Esophagus muscularis mucosa (tissue), 4 donors: Measurements from ENCODE around the gene EPC1. TPM values are rescaled to one million over a fixed set of nuclear protein-coding genes. Genes with fewer than 3 reads are reported as not detected.

Experiments used
- DNase-seq: peaks from one replicate; pipeline ENCODE4 v3.0.0-alpha.2; 2017; ENCODE audit errors: extremely low spot score
- H3K27ac ChIP-seq, 4 donors: fragments of 200-600 bp; sonication (generic); replicated peaks in 1 of 4; 1 replicate in 3 of 4; 2 replicates in 1 of 4; pipeline ENCODE4 v1.5.1; 2016 to 2019; ENCODE audit warnings: mild to moderate bottlenecking in 1 of 4
- H3K27me3 ChIP-seq, 4 donors: fragments of 200-600 bp; sonication (generic); one replicate each; pipeline versions ENCODE4 v1.5.1 to v1.6.0; 2016 to 2019
- H3K36me3 ChIP-seq, 4 donors: fragments of 200-600 bp; sonication (generic); one replicate each; pipeline ENCODE4 v1.5.1; 2016 to 2019
- H3K4me1 ChIP-seq, 4 donors: fragments of 200-600 bp; sonication (generic); one replicate each; pipeline ENCODE4 v1.5.1; 2016 to 2019
- H3K4me3 ChIP-seq, 4 donors: fragments of 200-600 bp; sonication (generic); 1 replicate in 2 of 4; 2 replicates in 2 of 4; pipeline ENCODE4 v1.5.1; 2016 to 2019; ENCODE audit warnings: mild to moderate bottlenecking in 4 of 4, moderate library complexity in 1 of 4
- H3K9me3 ChIP-seq, 4 donors: fragments of 200-600 bp; sonication (generic); 1 replicate in 3 of 4; 2 replicates in 1 of 4; pipeline ENCODE4 v1.5.1; 2016 to 2019
- EP300 ChIP-seq: sonication (generic); formaldehyde crosslinking; IDR thresholded peaks from one replicate; pipeline ENCODE4 v1.6.1; 2017; ENCODE audit warnings: antibody characterized with exemption
- POLR2A ChIP-seq: fragments of 450-650 bp; IDR thresholded peaks from one replicate; pipeline ENCODE4 v1.6.1; 2017; ENCODE audit warnings: antibody characterized with exemption, moderate library complexity, mild to moderate bottlenecking, low read depth
- POLR2AphosphoS5 ChIP-seq, 2 donors: sonication (generic); formaldehyde crosslinking; IDR thresholded peaks; one replicate each; pipeline ENCODE4 v1.6.1; 2017; ENCODE audit warnings: antibody characterized with exemption in 2 of 2
- WGBS: methylation state at CpG from one replicate; pipeline ENCODE4 v1.1.5; 2018; 5-methylcytosine and 5-hydroxymethylcytosine counted together
- intact Hi-C: fragments of 100-400 bp; cut with DNase I; formaldehyde crosslinking; loops from one replicate; pipeline ENCODE4 v1.15.1; 2023
- total RNA-seq, 4 donors: library from RNA; depleted of rRNA; stranded (reverse); fragments of >200 nt; gene quantifications; one replicate each; pipeline versions ENCODE4 v1.1.0 to v1.2.1, GENCODE V29; 2016
- TF ChIP-seq, protein P1 (sequence below), 3 experiments: fragments of 200-600 bp in 2 of 3; fragments of 450-650 bp in 1 of 3; sonication (generic) in 2 of 3; IDR thresholded peaks; one replicate each; pipeline ENCODE4 v1.5.1; 2017 to 2019; ENCODE audit warnings: antibody characterized with exemption in 3 of 3, mild to moderate bottlenecking in 2 of 3, moderate library complexity in 1 of 3

EPC1 gene
- total RNA-seq, 4 donors from 2014 or later, result 23.5 to 40.4 (median 35.2) TPM

DNA sequence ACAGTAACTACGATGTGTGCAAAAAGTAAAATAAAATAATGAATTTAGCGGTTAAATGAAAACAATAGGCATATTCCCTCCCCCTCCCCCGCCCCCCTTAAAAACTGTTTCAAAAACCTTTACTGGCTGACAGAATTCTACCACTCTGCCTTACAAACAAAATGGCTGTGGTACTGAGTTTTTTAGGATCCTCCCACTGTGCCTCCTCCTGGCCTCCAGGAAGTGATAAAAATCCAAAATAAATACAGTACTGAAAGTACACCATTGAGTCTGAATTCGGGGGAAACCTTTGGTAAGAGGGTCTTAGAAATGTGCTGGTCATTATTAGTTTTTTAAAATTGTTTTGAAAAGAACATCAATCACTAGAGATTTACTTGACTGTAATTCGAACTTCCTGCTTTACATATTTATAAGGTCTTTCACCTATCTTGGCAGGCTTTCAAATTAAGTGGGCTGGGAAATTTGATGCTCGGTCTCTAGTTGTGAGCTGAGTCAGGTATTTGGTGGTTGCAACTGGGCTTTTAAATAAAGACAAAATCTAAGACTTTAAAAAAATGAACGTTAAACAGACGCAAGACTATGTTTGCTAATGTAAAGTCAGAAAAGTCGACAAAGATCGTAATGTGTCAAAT, 32.5 kb upstream of the EPC1 start:
- H3K27me3 ChIP-seq, result no peaks in the 10 kb centered on the region
- no peaks in the 10 kb centered on the region for H3K36me3 ChIP-seq
- TF ChIP-seq EP300 (no peak), POLR2A (no peak), POLR2AphosphoS5 (IDR thresholded peaks at IDR 0.05) (no peak)
- TF ChIP-seq, protein P1, sequence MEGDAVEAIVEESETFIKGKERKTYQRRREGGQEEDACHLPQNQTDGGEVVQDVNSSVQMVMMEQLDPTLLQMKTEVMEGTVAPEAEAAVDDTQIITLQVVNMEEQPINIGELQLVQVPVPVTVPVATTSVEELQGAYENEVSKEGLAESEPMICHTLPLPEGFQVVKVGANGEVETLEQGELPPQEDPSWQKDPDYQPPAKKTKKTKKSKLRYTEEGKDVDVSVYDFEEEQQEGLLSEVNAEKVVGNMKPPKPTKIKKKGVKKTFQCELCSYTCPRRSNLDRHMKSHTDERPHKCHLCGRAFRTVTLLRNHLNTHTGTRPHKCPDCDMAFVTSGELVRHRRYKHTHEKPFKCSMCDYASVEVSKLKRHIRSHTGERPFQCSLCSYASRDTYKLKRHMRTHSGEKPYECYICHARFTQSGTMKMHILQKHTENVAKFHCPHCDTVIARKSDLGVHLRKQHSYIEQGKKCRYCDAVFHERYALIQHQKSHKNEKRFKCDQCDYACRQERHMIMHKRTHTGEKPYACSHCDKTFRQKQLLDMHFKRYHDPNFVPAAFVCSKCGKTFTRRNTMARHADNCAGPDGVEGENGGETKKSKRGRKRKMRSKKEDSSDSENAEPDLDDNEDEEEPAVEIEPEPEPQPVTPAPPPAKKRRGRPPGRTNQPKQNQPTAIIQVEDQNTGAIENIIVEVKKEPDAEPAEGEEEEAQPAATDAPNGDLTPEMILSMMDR (IDR thresholded peaks at IDR 0.05), result no peak
- H3K9me3 ChIP-seq, result no peaks in the 10 kb centered on the region
- 23% methylated on average over 10 of the region's 10 CpGs for WGBS
- DNase-seq, result no peak
- H3K4me1 ChIP-seq, result peaks cover 3 to 34% (median 28%) of the 10 kb centered on the region in 4 donors
- H3K27ac ChIP-seq, result peak overlapping the region; percentile 83 to 86 (median 86)
- H3K4me3 ChIP-seq, result peak overlapping the region; percentile 64 to 72 (median 70)
- intact Hi-C loops, result no loop called here

DNA sequence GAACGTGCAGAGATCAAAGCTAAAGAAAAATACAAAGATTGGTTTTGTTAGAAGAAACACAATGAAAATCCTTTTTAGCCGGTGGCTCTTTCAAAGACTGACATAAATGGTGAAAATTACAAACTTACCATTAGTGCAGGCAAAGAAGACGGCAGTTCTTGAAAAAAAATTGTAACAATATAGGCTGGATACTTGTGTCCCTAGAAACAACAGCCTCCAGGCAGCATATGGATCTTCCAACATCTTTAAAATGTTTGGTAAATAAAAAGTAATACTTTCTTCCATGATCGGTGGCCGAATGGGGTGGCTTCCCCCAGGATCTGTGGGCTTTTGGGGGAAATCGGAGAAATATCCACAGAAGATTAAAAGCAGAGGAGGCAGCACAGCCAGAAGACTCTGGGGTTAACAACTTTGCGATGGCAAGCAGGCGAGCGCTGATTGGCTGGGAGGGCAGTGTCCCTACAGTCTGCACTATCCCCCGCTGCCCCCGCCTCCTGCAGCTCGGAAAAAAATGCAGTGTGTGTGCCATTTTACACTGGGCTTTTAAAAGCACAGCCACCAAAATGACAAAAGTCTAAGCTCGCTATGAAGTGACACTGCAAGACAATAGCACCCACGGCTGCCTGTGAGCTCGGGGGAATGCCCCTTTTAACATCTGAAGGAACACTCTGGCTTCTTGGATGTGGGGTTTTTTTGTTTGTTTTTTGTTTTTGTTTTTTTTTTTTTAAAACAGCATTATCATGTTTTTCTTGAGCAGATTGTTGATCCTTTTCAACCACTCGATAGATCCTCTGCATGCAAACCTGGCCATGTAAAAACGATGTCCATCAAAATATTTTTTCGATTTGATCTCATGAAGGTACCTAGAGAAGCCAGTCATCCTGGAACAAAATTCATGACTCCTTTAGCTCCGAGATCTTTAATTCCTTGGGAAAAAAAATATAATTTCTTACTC, 31.7 kb upstream of the EPC1 start:
- DNase-seq, result peak; percentile 98
- TF ChIP-seq, protein P1 (IDR thresholded peaks at IDR 0.05), result peak in 1 of 3 experiments; percentile 13
- TF ChIP-seq EP300 (no peak), POLR2AphosphoS5 (IDR thresholded peaks at IDR 0.05) (peak; percentile 84 to 88)
- Histone ChIP-seq H3K27me3 (no peaks in the 10 kb centered on the region), H3K9me3 (no peaks in the 10 kb centered on the region), H3K4me3 (peak overlapping the region; percentile 64 to 72 (median 70)), H3K27ac (peak overlapping the region; percentile 83 to 86 (median 86)), H3K36me3 (no peaks in the 10 kb centered on the region), H3K4me1 (peaks cover 3 to 37% (median 32%) of the 10 kb centered on the region in 4 donors)
- intact Hi-C loops, result no loop called here
- WGBS, result 1% methylated on average over 19 of the region's 19 CpGs

DNA sequence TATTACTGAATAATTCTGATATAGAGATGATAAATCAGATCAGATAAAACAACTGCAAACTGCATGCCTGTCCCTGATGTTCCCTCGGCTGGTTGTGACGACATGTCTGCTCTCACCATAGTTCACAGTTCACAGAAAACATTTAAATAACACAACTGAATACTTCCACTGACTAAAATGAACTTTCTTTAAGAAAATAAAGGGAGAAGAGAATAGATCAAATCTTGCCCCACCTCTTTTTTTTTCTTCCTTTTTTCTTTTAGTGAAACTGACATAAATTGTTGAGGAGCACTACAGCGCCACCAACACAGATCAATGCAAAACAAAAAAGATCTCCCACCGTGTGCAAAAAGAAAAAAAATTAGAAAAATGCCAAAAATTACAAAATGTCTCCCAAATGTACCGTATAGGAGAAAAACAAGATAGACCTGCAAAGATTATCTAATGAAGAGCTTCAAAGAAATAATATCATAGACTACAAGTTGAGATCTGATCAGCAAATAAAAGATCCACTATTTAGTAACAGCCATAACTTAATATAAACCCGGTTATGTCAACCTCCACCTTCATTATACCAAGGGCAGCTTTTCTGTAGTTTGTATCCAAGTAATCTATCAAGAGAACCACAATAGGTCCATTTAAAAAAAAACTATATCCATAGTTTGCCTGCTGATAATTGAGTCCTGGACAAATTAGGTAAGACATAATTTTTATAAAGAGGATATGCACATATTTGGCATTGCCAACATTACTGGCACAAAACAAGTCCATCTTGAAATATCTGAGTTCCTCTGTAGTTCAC, 30.7 kb upstream of the EPC1 start:
- peak overlapping the region; percentile 64 to 72 (median 70) for H3K4me3 ChIP-seq
- peak overlapping the region; percentile 83 to 86 (median 86) for H3K27ac ChIP-seq
- H3K36me3 ChIP-seq, result no peaks in the 10 kb centered on the region
- H3K4me1 ChIP-seq, result peaks cover 3 to 45% (median 41%) of the 10 kb centered on the region in 4 donors
- no peak for DNase-seq
- H3K9me3 ChIP-seq, result no peaks in the 10 kb centered on the region
- whole genome bisulfite sequencing, result 0% methylated on average over 6 of the region's 6 CpGs
- intact Hi-C loops, result no loop called here
- H3K27me3 ChIP-seq, result no peaks in the 10 kb centered on the region
- TF ChIP-seq, protein P1 (IDR thresholded peaks at IDR 0.05), result peak in 2 of 3 experiments; percentile 19 to 25
- no peak for TF ChIP-seq POLR2AphosphoS5 (IDR thresholded peaks at IDR 0.05)

DNA sequence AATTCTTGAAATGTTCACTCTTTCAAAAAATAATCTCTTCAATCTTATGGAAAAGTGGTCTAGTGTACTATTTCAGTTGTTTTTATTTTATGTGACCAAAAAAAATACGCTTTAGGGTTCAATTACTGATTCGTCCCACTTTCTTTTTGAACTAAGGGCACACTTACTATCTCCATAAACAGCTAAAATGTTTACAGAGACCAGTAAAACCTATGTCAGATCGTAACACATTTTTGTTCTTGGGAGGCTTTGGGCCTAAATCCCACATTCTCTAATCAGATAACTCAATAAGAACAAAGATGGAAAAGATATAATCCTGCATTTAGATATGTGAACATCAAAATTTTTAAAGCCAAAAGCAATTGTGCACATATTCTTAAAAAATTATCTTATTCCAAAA, 29.8 kb upstream of the EPC1 start:
- intact Hi-C loops, result no loop called here
- Histone ChIP-seq H3K4me1 (peaks cover 7 to 53% (median 49%) of the 10 kb centered on the region in 4 donors), H3K27me3 (no peaks in the 10 kb centered on the region), H3K36me3 (no peaks in the 10 kb centered on the region), H3K9me3 (no peaks in the 10 kb centered on the region), H3K4me3 (peak overlapping the region; percentile 64 to 72 (median 70)), H3K27ac (peak overlapping the region; percentile 83 to 86 (median 86))
- no peak for TF ChIP-seq EP300
- no peak for TF ChIP-seq POLR2AphosphoS5 (IDR thresholded peaks at IDR 0.05)
- TF ChIP-seq, protein P1 (IDR thresholded peaks at IDR 0.05), result no peak
- TF ChIP-seq POLR2A, result no peak
- WGBS, result 14% methylated on average over 3 of the region's 3 CpGs
- DNase-seq, result no peak
